GM19035 (cell line): Measurements from ENCODE around the gene CYSRT1.

Source experiments
- ATAC-seq: cut with Tn5 transposase; IDR thresholded peaks from one replicate; pipeline ENCODE4 v1.9.1; 2021; ENCODE audit not compliant: unreplicated experiment

CYSRT1 gene

GRCh38 chr9:137225699-137226331, 841 bp downstream of the CYSRT1 start:
- no peak for ATAC-seq

GRCh38 chr9:137226338-137227053, 1.5 kb downstream of the CYSRT1 start:
- no peak for ATAC-seq

DNA sequence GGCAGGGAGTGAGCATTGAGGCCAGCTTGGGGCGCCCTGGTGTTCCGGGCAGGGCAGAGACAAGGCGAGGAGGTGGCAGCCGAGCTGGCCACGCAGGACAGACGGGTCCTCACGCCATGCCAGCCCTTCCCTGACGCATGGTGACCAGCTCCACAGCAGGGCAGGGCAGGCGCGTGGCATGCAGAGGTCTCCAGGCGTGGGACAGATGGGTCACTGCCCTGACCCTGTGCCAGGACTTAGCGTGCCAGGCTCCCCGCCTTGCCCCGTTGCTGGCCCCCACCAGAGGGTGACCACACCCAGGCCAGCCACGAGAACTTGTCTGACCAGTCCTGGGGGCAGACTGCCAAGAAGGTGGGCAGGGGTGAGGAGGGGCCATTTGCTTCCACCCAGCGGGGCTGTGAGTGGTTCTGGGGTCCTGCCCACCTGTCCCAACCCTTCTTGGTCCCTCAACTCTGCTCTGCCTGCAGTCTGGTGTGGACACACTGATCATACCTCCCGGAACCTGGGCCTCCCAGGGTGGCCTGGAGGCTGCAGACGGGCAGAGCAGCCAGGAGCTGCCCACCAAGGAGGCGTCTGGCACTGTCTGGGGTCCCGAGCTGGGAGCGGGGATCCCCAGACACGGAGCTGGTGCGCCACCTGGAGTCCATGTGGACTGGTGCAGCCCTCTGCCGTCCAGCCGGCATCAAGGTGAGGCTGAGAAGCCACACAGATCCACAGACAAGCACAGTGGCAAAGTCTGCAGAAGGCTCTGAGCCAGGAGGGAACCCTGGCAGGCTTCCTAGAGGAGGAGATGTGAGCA, 2.3 kb downstream of the CYSRT1 start, which contains the start of gene RNF224:
Gene RNF224 (plus strand): TSS at position 449 of the 799 bp plus-strand sequence. CDS start 834 bp downstream, outside the sequence.
- ATAC-seq = no peak

DNA sequence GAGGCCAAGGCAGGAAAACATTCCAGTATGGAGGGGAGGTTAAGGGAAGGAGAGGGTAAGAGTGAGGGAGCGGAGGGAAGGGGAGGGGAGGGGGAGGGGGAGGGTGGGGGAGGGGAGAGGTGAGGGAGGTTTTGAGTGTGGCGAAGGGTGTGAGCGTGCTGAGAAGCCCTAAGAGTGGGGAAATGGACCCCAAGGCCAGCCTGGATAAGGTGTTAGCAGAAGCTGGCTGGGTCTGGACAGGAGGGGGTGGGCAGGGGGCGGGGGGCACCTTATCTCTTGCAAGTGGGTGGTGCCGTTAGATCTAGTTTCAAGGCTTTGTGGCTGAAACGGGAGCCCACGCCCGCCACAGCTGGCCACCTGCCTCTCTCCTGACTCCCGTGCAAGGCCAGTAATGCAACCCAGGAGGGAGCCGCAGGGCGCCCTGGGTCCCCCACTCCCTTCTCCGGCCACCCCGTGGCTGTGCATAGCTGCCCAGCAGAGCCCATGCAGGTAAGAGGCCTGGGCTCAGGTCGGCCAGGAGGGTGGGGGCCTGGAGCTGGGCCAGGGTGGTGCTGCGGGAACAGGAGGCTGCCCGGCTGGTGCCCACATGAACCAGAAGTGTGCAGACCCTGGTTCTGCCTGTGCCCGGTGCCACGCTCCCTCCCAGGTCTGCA, 3.0 kb downstream of the CYSRT1 start:
- no peak for ATAC-seq

- ATAC-seq = no peak
Measured at GRCh38 chr9:137228506-137228967, 3.6 kb downstream of the CYSRT1 start.

- no peak for ATAC-seq
Measured at GRCh38 chr9:137228968-137229896, 4.3 kb downstream of the CYSRT1 start.

DNA sequence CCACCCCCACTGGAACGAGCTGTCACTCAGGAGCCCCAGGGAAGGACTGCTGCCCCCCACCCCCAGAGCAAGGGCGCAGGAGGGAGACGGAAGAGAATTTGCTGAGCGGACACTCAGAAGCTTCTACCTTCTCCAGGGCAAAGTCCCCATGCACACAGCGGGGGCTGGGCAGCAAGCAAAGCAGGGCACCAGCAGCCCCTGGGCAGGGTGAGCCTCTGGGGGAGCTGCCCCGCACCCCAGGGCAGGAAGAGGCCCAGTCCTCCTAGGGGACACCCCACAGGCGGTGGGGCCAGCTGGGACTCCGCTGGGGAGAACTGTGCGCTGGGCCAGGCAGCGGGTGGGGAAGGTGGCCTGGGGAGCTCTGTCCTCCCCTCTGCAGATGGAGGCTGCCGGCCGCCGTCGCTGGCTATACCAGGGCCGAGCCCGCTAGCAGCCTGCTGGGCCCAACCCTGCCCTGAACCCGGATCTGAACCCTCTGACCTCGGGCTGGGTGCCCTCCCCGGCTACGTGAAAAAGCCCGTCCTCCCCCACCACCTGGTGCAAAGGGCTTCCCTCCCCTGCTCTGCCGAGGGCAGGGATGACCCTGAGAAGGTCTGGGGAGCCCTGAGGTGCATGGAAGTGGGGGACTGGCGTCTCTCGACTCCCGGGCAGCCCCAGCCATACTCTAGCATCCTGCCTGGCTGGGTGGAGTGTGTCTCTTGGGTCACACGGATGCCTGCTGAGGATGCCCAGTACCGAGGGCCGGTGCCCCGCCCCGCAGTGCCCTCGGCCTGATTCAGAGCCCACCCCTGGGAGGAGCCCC, 5.1 kb downstream of the CYSRT1 start:
- no peak for ATAC-seq

GRCh38 chr9:137230705-137231371, 5.9 kb downstream of the CYSRT1 start, which contains the start of gene SLC34A3:
SLC34A3 (plus strand) TSS chr9:137230901; CDS start chr9:137231703, 802 bp downstream.
- ATAC-seq = no peak

DNA sequence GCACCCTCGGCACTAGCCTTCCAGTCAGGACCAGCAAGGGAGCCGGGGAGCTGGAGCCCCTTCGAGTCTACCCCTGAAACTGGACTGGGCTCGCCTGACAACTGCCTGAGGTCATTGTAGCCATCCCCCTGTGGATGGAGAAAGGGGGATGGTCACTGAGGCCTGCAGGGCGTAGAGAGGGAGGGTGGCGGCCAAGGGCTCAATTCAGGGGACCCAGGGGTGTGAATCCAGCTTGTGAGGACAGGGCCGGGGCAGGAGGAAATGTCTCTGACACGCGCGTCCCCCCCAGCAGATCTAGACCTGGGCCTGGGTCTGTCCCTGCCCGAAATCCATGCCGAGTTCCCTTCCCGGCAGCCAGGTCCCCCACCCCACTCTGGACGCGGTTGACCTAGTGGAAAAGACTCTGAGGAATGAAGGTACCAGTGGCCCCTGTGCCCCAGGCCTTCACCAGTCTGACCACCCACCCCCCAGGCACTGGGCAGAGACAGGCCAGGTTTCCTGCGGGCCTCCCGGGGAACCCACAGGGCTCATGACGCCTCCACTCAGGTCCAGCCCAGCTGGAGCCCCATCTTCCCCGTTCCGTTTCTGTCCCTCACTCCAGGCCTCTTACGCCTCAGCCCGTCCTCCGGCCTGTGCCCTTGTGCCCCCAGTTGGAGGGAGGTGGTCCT, 6.5 kb downstream of the CYSRT1 start:
- ATAC-seq = no peak

DNA sequence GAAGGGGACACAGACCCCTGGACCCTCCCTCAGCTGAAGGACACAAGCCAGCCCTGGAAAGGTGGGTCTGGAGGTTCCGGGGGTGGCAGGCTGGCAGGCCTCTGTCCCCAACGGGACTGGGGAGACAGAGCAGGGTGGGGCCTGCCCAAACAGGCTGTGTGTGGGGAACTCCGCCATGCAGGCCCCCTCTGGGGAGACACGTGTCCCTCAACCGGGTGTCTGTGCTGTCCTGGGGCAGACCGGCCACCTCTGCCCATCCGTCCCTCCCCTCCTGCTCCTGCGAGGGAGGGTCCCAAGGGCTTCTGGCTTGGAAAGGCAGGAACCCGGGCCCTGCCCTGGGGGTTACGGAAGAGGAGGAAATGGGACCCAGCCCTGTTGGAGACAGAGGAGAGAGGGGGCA, 7.1 kb downstream of the CYSRT1 start:
- ATAC-seq = no peak

DNA sequence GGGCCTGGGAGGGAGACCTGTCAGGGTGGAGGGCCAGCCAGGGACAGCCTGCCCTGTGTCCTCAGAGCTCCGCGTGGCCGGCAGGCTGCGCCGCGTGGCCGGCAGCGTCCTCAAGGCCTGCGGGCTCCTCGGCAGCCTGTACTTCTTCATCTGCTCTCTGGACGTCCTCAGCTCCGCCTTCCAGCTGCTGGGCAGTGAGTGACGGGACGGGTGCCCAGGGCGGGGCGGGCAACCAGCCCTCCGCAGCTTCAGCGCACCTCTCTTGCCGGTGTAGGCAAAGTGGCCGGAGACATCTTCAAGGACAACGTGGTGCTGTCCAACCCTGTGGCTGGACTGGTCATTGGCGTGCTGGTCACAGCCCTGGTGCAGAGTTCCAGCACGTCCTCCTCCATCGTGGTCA, 7.5 kb downstream of the CYSRT1 start:
- no peak for ATAC-seq

- no peak for ATAC-seq
Measured at GRCh38 chr9:137233143-137233980, 8.4 kb downstream of the CYSRT1 start.

- ATAC-seq = no peak
Measured at GRCh38 chr9:137234055-137234697, 9.2 kb downstream of the CYSRT1 start.

- no peak for ATAC-seq
Measured at GRCh38 chr9:137234758-137235423, 9.9 kb downstream of the CYSRT1 start.

- ATAC-seq = no peak
Measured at GRCh38 chr9:137235424-137236237, 10.7 kb downstream of the CYSRT1 start.
